Measurements from ENCODE around the gene RNF144B.
"Not testable (repeated sequence)": the region's sequence is repeated elsewhere in the genome, so short reads cannot be mapped to it uniquely, and the experiment has no call there.

RNF144B gene

GRCh38 chr6:18409602-18410001 lies 22.5 kb downstream of the RNF144B start:
- DNase-seq (ENCODE audit: low spot score), result not testable (repeated sequence)

- no peak for DNase-seq (ENCODE audit: low spot score)
Observed at GRCh38 chr6:18410412-18410811, 23.3 kb downstream of the RNF144B start.

DNA sequence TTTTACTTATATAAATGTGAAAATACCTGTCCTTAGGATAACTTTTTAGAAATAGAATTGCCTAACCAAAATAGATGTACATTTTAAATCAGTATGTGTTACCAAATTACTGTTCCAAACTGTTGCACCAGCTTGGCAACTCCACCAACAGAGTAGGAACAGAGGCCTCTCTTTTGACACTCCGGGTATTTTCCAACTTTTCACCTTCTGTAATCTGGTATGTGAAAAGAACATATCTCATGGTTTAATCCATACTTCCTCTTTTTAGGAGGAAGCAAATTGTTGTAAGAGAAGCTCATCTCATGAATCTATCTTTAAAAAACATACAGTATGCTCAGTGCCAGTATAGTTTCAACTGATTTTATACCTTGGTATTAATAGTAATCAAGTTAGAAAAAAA lies 24.9 kb downstream of the RNF144B start:
- DNase-seq (ENCODE audit: low spot score), result no peak

DNA sequence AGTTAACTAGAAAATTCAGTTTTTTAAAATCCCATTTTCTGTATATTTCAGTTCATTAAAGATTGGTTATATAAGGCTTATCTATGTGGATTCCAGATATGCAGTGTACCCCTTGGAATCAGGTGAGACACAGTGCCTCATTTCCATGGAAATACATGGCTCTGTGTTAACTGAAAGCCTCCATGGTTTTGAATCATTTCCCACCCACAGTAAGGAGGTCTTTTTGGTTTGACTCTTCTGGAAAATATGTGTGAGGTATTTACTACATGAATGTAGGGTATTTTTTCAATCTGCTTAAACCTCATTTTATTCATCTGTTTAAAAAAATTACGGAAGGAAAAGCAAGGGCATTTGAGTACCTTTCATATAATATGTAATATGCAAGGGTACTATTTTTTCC lies 25.5 kb downstream of the RNF144B start:
- no peak for DNase-seq (ENCODE audit: low spot score)

- DNase-seq (ENCODE audit: low spot score), result no peak
Observed at GRCh38 chr6:18413381-18413780, 26.2 kb downstream of the RNF144B start.

GRCh38 chr6:18414116-18414515 lies 27.0 kb downstream of the RNF144B start:
- DNase-seq (ENCODE audit: low spot score), result no peak

DNA sequence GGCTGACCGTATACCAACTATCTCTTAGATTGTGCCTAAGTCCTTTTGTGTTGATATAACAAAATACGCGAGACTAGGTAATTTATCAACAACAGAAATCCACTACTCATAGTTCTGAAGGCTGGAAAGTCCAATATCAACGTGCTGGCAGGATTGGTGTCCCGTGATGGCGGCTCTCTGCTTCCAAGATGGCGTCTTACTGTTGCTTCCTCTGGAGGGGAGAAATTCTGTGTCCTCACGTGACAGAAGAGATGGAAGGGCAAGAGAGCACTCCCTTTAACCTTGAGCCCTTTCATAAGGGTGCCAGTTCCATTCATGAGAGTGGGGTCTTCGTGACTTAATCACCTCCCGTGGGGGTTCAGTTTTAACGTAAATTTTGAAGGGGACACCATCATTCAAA lies 28.1 kb downstream of the RNF144B start:
- no peak for DNase-seq (ENCODE audit: low spot score)

GRCh38 chr6:18415671-18416340 lies 28.7 kb downstream of the RNF144B start:
- no peak for DNase-seq (ENCODE audit: low spot score)

- DNase-seq (ENCODE audit: low spot score), result no peak
Observed at GRCh38 chr6:18416341-18416679, 29.2 kb downstream of the RNF144B start.

DNA sequence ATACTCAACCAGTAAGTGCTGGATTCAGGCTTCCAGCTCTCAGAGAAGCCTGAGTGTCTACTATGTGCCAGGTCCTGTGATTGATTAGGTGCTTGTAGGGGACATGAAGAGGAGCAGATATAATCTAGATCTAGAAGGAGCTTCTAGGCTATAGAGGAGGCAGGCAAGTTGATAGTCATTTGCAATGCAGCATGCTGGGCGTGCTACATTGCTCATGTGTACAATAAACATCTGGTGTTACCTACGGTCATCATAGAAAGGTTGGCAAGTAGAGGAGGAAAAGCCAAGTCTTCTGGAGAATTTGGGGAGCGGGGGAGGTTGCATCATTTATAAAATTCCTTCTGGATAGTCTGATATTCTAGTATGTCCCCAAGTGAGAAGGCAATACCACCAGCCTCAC lies 33.2 kb downstream of the RNF144B start:
- DNase-seq (ENCODE audit: low spot score), result no peak

DNA sequence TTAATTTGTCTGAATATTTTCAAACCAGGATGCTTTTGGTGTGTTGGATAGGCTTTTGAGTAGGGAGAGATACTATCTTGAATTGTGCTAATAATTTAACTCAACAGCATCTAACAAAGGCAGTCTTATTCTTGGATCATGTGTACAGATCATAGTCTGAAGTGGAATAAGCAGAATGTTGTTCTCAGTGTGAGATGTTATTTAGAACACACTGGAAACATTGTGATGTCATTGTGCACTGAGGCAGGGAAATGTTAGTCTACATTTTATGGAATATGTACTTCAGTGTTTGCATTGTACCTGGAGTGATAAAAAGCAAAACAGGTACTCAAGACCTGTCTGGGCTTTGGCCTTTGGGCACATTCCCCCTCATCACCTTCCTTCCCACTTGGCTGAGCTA lies 35.0 kb downstream of the RNF144B start:
- DNase-seq (ENCODE audit: low spot score), result no peak

DNA sequence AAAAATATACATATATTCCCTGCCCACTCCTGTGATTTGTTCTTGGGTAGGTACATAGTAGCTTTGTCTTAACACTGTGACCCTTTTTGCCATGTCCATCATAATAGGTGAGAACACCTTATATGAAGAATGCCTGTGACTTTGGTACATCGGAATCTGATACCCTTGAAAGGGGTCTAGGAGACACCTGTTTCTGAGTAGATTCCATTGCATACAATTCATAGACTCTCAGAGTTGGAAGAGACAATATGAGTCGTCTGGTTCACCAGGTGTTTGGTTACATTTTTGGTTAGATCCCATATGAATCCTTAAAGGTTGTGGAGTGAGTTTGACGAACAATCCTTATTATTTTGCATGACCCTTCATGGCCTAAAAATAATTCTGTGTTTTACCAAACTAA lies 36.3 kb downstream of the RNF144B start:
- no peak for DNase-seq (ENCODE audit: low spot score)

- DNase-seq (ENCODE audit: low spot score), result no peak
Observed at GRCh38 chr6:18424201-18424600, 37.1 kb downstream of the RNF144B start.

- no peak for DNase-seq (ENCODE audit: low spot score)
Observed at GRCh38 chr6:18425218-18425617, 38.1 kb downstream of the RNF144B start.

DNA sequence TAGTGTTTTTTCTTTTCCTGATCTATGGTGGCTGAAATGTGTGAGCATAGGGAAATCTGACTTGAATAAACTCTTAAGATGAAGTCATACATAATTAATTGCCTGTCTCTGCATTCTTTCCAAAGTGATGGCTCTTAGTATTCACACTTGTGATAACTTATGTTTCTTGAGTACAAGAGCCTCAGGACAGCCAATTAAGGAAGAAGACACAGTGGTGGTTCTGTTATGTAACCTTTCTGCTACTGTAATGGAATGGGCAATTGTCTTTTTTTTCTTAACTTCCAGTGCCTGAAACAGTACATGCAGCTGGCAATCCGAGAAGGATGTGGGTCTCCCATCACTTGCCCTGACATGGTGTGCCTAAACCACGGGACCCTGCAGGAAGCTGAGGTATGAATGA lies 40.1 kb downstream of the RNF144B start:
- no peak for DNase-seq (ENCODE audit: low spot score)

DNA sequence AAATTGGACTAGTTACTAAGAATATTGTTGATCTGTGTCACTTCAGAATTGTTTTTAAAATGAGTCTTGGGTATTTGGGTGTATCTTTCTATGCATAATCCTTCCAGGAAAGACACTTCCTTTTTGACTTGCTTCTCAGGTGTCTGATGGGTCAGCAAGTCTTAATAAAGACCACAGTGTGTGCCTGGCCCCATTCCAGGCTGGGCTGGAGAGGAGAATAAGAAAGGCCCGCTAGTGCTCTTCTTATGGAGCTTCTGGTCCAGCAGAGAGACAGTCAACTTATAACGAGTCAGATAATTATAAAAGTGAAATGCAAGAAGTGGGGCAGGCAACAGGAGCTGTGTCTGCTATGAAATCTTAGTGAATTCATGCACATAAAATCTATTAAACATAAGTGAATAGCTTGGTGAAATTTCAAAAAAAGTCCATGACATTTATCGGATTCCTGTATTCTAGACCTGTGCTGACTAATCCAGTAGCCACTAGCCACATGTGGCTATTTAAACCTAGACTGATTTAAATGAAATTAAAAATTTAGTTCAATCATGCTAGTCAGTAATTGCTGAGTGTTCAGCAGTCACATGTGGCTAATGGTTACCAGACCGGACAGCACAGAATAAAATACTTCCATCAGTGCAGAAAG lies 42.6 kb downstream of the RNF144B start:
- no peak for DNase-seq (ENCODE audit: low spot score)

DNA sequence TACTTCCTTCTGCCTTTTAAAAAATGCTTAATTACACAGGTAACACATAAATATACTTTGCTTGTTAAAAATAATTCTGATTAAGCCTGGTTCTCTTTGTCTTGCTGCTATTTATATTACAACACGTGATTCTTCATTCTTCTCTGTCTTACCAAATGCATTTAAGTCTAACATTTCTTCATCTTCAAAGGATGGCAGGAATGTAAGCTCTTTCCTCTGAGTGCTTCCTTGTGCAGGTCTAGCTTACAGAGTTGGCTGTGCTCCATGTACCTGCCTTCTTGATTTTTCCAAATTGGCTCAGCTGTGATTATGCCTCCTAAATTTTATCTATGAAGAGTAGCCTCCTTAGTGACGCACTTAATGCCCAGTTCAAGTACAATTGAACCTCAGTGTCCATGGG lies 44.4 kb downstream of the RNF144B start:
- no peak for DNase-seq (ENCODE audit: low spot score)

GRCh38 chr6:18432180-18432579 lies 45.0 kb downstream of the RNF144B start:
- no peak for DNase-seq (ENCODE audit: low spot score)

- DNase-seq (ENCODE audit: low spot score), result no peak
Observed at GRCh38 chr6:18432619-18433018, 45.5 kb downstream of the RNF144B start.

- DNase-seq (ENCODE audit: low spot score), result no peak
Observed at GRCh38 chr6:18433059-18433458, 45.9 kb downstream of the RNF144B start.

DNA sequence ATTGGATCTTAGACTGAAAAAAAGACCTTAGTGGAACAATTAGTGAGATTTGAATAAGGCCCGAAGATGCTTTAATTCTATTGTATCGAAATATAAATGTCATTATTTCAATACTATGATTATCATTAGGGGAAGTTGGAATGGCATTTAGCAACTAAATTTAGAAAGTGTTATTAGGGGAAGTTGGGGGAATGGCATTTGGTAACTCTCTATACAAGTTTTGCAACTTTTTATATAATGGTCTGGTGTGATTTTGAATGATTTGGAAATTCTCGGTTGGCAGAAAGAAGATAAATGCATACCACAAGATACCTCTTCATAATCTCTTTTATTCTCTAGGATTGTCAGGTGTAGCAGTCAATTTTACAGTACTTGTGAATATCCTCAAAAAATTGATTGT lies 49.2 kb downstream of the RNF144B start:
- no peak for DNase-seq (ENCODE audit: low spot score)

- no peak for DNase-seq (ENCODE audit: low spot score)
Observed at GRCh38 chr6:18439581-18439980, 52.4 kb downstream of the RNF144B start.

DNA sequence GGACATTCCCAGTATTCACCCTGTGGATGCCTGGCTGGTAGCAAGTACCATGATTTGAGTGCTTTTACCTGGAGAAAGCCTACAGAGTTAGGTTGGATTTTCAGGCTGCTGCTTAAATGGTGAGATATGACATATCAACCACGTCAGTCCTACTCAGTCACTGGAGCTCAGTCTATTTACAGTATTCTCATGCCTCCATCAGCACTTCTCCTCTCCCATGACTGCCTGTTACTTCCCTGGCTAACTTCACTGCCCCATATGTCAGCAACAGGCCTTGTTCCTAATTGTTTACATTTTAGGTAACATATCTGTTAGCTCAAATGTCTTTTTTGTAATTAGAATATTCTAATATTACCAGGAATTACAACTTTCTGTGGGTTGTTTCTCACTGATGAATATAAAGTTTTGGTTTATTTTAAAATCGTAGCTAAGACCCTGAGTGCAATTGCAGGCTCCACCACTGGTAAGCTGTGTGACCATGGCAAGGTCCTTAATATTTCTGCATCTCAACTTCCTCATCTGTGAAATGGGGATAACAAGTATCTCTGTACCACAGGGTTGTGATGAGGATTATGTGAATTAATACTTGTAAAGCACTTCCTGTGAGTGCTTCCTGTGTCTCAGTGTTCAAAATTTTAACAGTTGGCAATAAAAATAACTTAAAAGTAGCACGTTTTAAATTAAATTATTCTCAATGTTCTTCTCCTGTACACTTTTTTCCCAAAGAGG lies 54.3 kb downstream of the RNF144B start:
- DNase-seq (ENCODE audit: low spot score), result no peak

- DNase-seq (ENCODE audit: low spot score), result no peak
Observed at GRCh38 chr6:18444111-18444510, 57.0 kb downstream of the RNF144B start.
